Activated T-helper 1 cell treated with anti-CD3 and anti-CD28 coated beads, Interleukin-12 subunit alpha, Interleukin-12 subunit beta, Interleukin-2, Interleukin-4 antibody, amounts not matched to agents 30 ng/mL and 10 ng/mL and 1 ng/mL, durations not matched to agents 14 hours and 24 hours and 36 hours (primary cell): ENCODE results near the gene TCN2. TPM values are rescaled to one million over a fixed set of nuclear protein-coding genes. Genes with fewer than 3 reads are reported as not detected.
"Not testable (repeated sequence)": the region's sequence is repeated elsewhere in the genome, so short reads cannot be mapped to it uniquely, and the experiment has no call there.

Source experiments
- DNase-seq: peaks from one replicate; pipeline ENCODE4 v3.0.0; 2021; ENCODE audit warnings: low spot score
- H3K27ac Mint-ChIP-seq: one replicate; pipeline ENCODE4 v1.8.0; 2021; ENCODE audit warnings: mild to moderate bottlenecking, mixed read lengths
- H3K27me3 Mint-ChIP-seq: one replicate; pipeline ENCODE4 v1.8.0; 2022; ENCODE audit warnings: mild to moderate bottlenecking, moderate library complexity, mixed read lengths; ENCODE audit not compliant: insufficient read depth
- H3K36me3 Mint-ChIP-seq: one replicate; pipeline ENCODE4 v1.8.0; 2021; ENCODE audit warnings: low read depth, mixed read lengths
- H3K4me1 Mint-ChIP-seq: one replicate; pipeline ENCODE4 v1.8.0; 2021; ENCODE audit warnings: low read depth, mixed read lengths
- H3K4me3 Mint-ChIP-seq: one replicate; pipeline ENCODE4 v1.8.0; 2021; ENCODE audit warnings: mild to moderate bottlenecking, moderate library complexity, mixed read lengths
- H3K9me3 Mint-ChIP-seq: one replicate; pipeline ENCODE4 v1.8.0; 2021; ENCODE audit warnings: mixed read lengths
- intact Hi-C: fragments of 100-400 bp; cut with micrococcal nuclease; formaldehyde crosslinking; loops from one replicate; pipeline ENCODE4 v1.15.1; 2024
- total RNA-seq: library from RNA; stranded (reverse); gene quantifications from 2 replicates; pipeline ENCODE4 v1.2.3, GENCODE V29; 2022

The TCN2 gene
- total RNA-seq, 1 donor from 2014 or later, result 0.23 TPM

DNA sequence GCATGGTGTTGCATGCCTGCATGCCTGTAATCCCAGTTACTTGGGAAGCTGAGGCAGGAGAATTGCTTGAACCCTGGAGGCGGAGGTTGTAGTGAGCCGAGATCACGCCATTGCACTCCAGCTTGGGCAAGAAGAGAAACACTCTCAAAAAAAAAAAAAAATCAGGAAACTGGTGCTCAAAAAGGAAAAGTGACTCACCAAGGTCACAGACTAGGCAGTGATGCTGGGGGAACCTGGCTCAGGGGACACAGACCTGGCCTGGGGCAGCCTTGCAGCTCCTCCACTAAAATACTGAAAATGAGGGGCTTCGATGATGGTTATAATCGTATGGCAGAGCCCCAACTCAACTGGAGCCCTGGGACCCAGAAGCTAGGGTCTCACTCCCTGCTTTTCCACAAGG lies 20.5 kb downstream of the TCN2 start:
- Mint-ChIP-seq H3K36me3 (no peaks in the 10 kb centered on the region), H3K4me3 (no peak overlapping the region), H3K9me3 (no peaks in the 10 kb centered on the region), H3K27ac (no peak overlapping the region), H3K4me1 (no peaks in the 10 kb centered on the region), H3K27me3 (no peaks in the 10 kb centered on the region)
- intact Hi-C loops, result no loop called here
- DNase-seq, result no peak

DNA sequence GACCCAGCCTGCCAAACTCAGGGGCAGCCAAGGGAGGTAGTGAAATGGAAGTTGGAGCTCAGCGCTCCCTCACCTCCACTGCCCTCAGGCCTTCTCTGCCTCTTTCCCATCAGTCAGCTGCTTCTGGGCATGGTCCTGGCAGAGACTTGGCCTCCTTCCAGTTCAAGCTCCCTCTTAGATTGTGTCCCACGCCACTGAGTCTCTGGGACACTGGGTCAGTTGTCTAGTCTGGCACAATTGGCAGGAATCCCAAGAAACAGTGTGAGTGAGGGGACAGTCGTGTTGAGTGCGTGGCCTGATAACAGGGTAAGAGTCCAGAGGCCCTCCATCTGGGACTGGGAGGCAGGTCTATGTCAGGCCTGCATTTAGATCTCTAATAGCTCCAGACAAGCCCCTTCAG lies 21.5 kb downstream of the TCN2 start:
- Mint-ChIP-seq H3K4me1 (no peaks in the 10 kb centered on the region), H3K4me3 (no peak overlapping the region), H3K27ac (no peak overlapping the region), H3K27me3 (no peaks in the 10 kb centered on the region), H3K36me3 (no peaks in the 10 kb centered on the region), H3K9me3 (no peaks in the 10 kb centered on the region)
- intact Hi-C loops, result no loop called here
- DNase-seq, result no peak

DNA sequence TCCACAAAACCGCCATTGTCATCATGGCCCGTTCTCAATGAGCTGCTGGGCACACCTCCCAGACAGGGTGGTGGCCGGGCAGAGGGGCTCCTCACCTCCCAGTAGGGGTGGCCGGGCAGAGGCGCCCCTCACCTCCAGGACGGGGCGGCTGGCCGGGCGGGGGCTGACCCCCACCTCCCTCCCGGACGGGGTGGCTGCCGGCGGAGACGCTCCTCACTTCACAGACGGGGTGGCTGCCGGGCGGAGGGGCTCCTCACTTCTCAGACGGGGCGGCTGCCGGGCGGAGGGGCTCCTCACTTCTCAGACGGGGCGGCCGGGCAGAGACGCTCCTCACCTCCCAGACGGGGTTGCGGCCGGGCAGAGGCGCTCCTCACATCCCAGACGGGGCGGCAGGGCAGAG lies 24.5 kb downstream of the TCN2 start:
- H3K4me1 Mint-ChIP-seq, result peaks cover 11% of the 10 kb centered on the region
- H3K4me3 Mint-ChIP-seq, H3K27ac Mint-ChIP-seq, H3K9me3 Mint-ChIP-seq, DNase-seq, intact Hi-C loops, H3K36me3 Mint-ChIP-seq, H3K27me3 Mint-ChIP-seq: not testable (repeated sequence)

DNA sequence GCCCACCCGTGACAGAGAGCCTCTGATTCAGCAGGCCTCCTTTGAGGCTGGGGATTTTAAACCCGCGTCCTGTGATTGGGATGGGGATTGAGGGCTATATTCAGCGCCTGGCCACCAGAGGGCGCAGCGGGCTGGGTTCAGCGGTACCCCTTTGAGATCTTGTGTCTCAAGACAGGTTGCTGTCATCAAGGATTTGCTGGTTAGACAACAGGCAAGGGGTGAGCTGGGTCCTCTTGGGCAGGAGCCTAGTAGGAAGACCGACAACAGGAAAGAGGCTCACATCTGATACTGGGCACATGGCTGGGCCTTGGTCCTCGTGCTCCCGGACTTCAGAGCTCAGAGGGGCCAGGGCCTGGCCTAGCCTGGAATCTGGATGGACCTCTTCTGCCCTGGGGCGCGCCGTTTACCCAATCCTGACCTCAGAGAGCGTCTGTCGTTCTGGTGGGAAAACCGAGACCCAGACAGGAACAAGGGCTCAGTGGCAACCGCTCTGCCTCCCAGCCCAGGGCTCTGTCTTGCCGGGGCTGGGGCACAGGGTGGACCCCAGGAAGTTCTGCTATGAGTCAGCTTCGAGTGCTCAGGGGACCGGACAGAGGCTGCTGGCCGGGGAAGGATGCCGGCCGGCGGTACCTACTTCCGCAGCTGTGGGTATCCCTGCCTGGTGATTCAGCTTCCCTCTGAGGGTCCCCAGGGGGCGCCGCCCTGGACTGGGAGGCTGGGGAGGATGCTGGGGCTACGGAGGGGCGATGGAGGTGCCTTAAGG lies 27.7 kb downstream of the TCN2 start:
- peaks cover 14% of the 10 kb centered on the region for H3K36me3 Mint-ChIP-seq
- intact Hi-C loops, result loop anchor here (1.0 to 2.0 kb wide), 12 partner anchors 10 to 473 kb away; partner anchors contain the start of genes DUSP18, OSBP2 and SELENOM
- H3K4me3 Mint-ChIP-seq, result peak overlapping the region; percentile 85
- peak overlapping the region; percentile 92 for H3K27ac Mint-ChIP-seq
- DNase-seq, result peak; percentile 82
- no peaks in the 10 kb centered on the region for H3K27me3 Mint-ChIP-seq
- no peaks in the 10 kb centered on the region for H3K9me3 Mint-ChIP-seq
- peaks cover 29% of the 10 kb centered on the region for H3K4me1 Mint-ChIP-seq

DNA sequence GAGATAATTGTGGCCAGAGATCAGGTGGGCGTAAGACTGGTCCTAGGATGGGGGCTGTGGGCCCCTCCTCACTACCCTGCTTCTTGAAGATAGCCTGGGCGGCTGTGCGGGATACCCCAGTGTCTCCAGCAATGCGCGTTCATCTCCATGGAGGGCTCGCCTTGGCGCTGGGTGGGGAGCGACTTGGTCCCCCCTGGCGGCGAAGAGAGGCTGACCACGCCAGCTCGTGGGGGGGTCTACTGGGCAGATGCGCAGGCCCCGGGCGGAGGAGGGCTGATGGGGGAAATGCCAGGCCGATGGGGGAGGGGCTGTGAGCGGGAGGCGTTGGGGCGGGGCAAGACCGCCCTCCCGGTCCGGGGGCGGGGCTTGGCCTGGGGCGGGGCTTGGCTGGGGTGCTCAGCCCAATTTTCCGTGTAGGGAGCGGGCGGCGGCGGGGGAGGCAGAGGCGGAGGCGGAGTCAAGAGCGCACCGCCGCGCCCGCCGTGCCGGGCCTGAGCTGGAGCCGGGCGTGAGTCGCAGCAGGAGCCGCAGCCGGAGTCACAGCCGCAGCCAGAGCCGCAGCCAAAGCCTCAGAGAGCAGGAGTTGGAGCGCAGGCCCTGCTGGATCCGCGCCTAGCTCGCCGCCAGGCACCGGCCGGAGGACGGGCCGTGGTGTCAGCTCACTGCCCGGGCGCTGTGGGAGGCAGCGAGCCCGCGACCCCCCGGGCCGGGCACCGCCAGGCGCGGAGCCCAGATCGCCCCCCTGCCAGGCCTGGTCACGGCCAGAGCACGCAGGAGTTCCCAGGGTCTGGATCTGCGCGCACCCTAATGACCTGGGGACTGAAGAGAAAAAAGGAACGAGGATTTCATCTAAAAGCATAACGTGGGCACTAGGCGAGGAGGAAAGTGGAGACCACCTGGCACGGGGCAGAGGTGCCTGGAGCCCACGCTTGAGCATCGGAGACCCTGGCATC lies 28.6 kb downstream of the TCN2 start, which contains the start of gene SLC35E4:
Gene SLC35E4, plus strand, starts transcription at position 509 of the 953 bp plus-strand sequence. CDS start 670 bp downstream, outside the sequence.
- H3K27me3 Mint-ChIP-seq, result no peaks in the 10 kb centered on the region
- peaks cover 29% of the 10 kb centered on the region for H3K4me1 Mint-ChIP-seq
- no peaks in the 10 kb centered on the region for H3K9me3 Mint-ChIP-seq
- peak within 1 kb of the TSS; percentile 85 for H3K4me3 Mint-ChIP-seq
- H3K27ac Mint-ChIP-seq, result peak within 1 kb of the TSS; percentile 92
- peak; percentile 92 for DNase-seq
- peaks cover 16% of the 10 kb centered on the region for H3K36me3 Mint-ChIP-seq
- intact Hi-C loops, result loop anchor here (1.0 to 2.0 kb wide), 2 partner anchors 9 to 167 kb away; no protein-coding TSS in a partner anchor

DNA sequence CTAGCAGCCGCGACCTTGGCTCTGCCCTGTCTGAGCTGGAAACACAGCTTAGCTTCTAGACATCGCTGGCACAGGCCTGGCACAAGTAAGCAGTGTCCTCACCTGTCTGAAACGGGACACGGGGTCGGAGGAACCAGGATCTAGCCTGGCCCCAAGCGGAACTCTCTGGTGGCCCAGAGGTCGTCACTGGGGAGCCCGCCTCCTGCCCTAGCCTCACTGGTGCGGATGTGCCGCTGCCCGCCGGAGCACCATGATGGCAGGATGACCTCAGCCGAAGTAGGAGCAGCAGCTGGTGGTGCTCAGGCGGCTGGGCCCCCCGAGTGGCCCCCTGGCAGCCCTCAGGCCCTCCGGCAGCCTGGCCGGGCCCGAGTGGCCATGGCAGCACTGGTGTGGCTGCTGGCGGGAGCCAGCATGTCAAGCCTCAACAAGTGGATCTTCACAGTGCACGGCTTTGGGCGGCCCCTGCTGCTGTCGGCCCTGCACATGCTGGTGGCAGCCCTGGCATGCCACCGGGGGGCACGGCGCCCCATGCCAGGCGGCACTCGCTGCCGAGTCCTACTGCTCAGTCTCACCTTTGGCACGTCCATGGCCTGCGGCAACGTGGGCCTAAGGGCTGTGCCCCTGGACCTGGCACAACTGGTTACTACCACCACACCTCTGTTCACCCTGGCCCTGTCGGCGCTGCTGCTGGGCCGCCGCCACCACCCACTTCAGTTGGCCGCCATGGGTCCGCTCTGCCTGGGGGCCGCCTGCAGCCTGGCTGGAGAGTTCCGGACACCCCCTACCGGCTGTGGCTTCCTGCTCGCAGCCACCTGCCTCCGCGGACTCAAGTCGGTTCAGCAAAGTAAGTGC lies 29.5 kb downstream of the TCN2 start:
- peak overlapping the region; percentile 90 for H3K27ac Mint-ChIP-seq
- no peaks in the 10 kb centered on the region for H3K27me3 Mint-ChIP-seq
- DNase-seq, result no peak
- no peaks in the 10 kb centered on the region for H3K9me3 Mint-ChIP-seq
- intact Hi-C loops, result no loop called here
- peaks cover 16% of the 10 kb centered on the region for H3K36me3 Mint-ChIP-seq
- H3K4me3 Mint-ChIP-seq, result peak overlapping the region; percentile 85
- peaks cover 29% of the 10 kb centered on the region for H3K4me1 Mint-ChIP-seq

DNA sequence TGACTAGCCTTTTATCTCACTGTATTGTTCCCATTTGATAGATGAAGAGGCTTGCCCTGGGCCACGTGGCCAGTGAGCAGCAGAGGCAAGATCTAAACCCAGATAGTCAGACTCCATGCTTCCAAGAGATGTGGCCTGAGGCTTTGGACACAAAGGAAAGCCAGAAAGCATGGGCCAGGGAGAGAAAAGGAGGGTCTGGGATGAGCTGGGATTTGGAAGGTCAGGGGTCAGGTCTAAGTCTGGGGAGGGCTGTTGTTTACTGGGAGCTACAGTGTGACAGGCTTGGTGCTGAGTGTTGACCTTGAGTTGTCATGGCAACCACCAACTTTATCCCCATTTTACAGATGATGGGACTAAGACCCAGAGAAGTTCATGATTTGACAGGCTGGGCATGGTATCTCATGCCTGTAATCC lies 30.7 kb downstream of the TCN2 start:
- no peaks in the 10 kb centered on the region for H3K9me3 Mint-ChIP-seq
- intact Hi-C loops, result no loop called here
- H3K27me3 Mint-ChIP-seq, result no peaks in the 10 kb centered on the region
- H3K27ac Mint-ChIP-seq, result peak overlapping the region; percentile 79
- H3K4me1 Mint-ChIP-seq, result peaks cover 29% of the 10 kb centered on the region
- H3K36me3 Mint-ChIP-seq, result peaks cover 16% of the 10 kb centered on the region
- DNase-seq, result no peak
- H3K4me3 Mint-ChIP-seq, result peak overlapping the region; percentile 85

DNA sequence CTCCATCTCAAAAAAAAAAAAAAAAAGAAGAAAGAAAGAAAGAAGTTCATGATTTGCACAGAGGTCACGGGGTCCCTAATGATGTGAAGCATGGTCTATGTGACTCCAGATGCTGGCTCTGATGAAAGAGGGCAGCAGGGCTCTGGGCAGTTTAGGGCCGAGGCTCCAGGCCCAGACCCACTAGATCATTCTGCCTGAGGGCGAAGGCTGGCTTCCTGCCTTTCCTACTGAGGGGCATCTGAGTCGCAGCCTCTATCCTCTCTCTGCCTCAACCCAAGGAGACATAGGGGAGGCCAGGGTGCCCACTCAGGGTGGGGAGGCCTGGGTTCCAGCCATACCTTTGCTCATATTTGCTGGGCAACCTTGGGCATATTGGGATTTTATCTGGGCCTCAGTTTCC lies 33.4 kb downstream of the TCN2 start:
- peaks cover 16% of the 10 kb centered on the region for H3K36me3 Mint-ChIP-seq
- H3K9me3 Mint-ChIP-seq, result no peaks in the 10 kb centered on the region
- peaks cover 40% of the 10 kb centered on the region for H3K4me1 Mint-ChIP-seq
- no peak overlapping the region for H3K27ac Mint-ChIP-seq
- no peak for DNase-seq
- no peaks in the 10 kb centered on the region for H3K27me3 Mint-ChIP-seq
- intact Hi-C loops, result loop anchor here (5.0 kb wide), 1 partner anchor 67 kb away; no protein-coding TSS in a partner anchor
- no peak overlapping the region for H3K4me3 Mint-ChIP-seq

DNA sequence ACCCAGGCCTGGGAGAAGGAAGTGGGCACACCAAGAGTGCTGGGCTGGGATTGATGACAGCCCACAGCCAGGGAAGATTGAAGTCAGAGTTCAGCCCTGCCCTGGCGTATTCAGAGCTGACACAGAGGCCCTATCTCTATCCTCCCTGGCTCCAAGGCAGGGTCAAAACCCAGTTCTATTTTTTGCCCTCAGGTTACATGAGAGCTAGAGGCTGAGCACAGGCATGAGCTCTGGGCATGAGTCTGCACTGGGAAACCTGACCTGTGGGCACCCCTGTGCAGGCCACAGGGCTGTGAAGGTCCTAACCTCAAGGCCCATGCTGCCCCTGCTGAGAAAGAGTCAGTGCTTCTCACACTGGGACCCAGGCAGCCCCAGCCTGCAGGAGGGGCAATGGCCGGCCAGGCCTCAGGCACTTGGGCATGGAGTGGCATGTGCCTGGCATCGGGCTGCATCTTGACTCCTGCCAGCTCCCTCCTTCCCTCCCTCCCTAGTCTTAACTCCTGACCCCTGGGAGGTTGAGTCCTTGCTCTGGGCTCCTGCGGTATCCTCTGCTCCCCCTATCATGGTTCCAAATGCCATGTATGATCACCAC lies 34.0 kb downstream of the TCN2 start:
- H3K9me3 Mint-ChIP-seq, result no peaks in the 10 kb centered on the region
- H3K4me3 Mint-ChIP-seq, result no peak overlapping the region
- H3K4me1 Mint-ChIP-seq, result peaks cover 40% of the 10 kb centered on the region
- no peak for DNase-seq
- intact Hi-C loops, result loop anchor here (5.0 kb wide), 1 partner anchor 66 kb away; no protein-coding TSS in a partner anchor
- H3K27me3 Mint-ChIP-seq, result no peaks in the 10 kb centered on the region
- H3K27ac Mint-ChIP-seq, result no peak overlapping the region
- H3K36me3 Mint-ChIP-seq, result peaks cover 16% of the 10 kb centered on the region

DNA sequence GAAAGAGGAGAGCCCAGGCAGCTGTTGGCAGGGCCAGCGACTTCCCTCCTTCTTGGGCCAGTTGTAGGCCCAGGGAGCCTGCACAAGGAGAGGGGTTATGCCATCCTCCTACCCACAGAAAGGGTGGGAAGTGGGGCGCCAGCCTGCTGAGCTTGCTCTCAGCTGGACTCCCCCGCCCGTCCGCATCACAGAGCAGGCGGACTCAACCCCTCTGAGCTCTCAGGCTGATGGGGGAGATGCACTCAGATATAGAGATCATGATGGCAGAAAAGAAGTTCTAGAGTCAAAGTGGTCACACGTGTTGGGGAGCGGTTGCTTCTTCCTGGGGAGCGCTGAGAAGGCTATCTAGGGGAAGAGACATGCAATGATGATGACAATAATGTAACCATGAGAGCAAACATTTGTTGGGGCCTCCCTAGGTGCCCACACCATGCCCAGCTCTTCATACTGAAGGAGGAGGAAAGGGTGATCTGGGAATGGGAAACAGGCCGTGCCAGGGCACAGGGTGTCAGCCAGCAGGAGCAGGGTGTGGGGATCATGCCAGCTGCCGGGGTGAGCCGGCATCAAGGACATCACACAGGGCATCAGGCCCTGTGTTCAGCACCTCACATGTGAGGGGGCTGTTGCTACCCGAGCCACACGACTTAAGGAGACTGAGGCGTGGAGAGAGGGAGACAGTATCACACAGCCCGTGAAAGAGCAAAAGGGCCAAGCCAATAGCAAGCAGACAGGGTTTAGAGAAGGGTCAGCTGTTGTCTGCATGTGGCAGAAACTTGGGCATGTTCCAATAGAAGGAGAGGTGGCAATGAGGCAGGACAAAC lies 36.3 kb downstream of the TCN2 start:
- no peaks in the 10 kb centered on the region for H3K9me3 Mint-ChIP-seq
- H3K27ac Mint-ChIP-seq, result peak overlapping the region; percentile 93
- H3K27me3 Mint-ChIP-seq, result no peaks in the 10 kb centered on the region
- H3K4me1 Mint-ChIP-seq, result peaks cover 35% of the 10 kb centered on the region
- peaks cover 16% of the 10 kb centered on the region for H3K36me3 Mint-ChIP-seq
- intact Hi-C loops, result loop anchor here (5.0 kb wide), 1 partner anchor 64 kb away; no protein-coding TSS in a partner anchor
- DNase-seq, result no peak
- peak overlapping the region; percentile 43 for H3K4me3 Mint-ChIP-seq

DNA sequence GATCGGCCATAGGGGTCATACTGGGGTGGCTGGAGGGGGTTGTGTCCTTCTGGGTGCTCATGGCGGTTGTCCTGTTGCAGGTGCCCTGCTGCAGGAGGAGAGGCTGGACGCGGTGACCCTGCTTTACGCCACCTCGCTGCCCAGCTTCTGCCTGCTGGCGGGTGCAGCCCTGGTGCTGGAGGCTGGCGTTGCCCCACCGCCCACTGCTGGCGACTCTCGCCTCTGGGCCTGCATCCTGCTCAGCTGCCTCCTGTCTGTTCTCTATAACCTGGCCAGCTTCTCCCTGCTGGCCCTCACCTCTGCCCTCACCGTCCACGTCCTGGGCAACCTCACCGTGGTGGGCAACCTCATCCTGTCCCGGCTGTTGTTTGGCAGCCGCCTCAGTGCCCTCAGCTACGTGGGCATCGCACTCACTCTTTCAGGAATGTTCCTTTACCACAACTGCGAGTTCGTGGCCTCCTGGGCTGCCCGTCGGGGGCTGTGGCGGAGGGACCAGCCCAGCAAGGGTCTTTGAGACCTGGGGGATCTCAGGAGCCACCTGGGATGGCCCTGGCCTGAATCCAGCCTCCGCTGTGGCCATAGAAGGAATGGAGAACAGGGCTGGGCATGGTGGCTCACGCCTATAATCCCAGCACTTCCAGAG lies 39.7 kb downstream of the TCN2 start:
- intact Hi-C loops, result no loop called here
- H3K27ac Mint-ChIP-seq, result no peak overlapping the region
- no peaks in the 10 kb centered on the region for H3K9me3 Mint-ChIP-seq
- peaks cover 5% of the 10 kb centered on the region for H3K36me3 Mint-ChIP-seq
- no peak overlapping the region for H3K4me3 Mint-ChIP-seq
- no peak for DNase-seq
- H3K4me1 Mint-ChIP-seq, result peaks cover 49% of the 10 kb centered on the region
- H3K27me3 Mint-ChIP-seq, result no peaks in the 10 kb centered on the region
